GM19099 (cell line): ENCODE results near the gene KRTAP5-1.

ENCODE experiments used
- POLR2A ChIP-seq: IDR thresholded peaks from 3 replicates; pipeline ENCODE4 v1.6.1; 2011; ENCODE audit warnings: low read depth; ENCODE audit not compliant: insufficient read length; ENCODE audit errors: extremely low read depth

The KRTAP5-1 gene

GRCh38 chr11:1541474-1542204 is 43.4 kb downstream of the KRTAP5-1 start:
- TF ChIP-seq POLR2A: no peak

GRCh38 chr11:1540074-1540473 is 45.0 kb downstream of the KRTAP5-1 start:
- TF ChIP-seq POLR2A: no peak

GRCh38 chr11:1538153-1538552 is 46.9 kb downstream of the KRTAP5-1 start:
- TF ChIP-seq POLR2A: no peak

- no peak for TF ChIP-seq POLR2A
These were observed 48.8 kb downstream of the KRTAP5-1 start for GRCh38 chr11:1536065-1536843.

GRCh38 chr11:1534682-1535081 is 50.4 kb downstream of the KRTAP5-1 start:
- TF ChIP-seq POLR2A: no peak
